GDM1 (cell line): Measurements from ENCODE around the gene PLVAP.
A peak's percentile ranks its signal among the peaks of the same experiment; 100 is the strongest.
"Not testable (repeated sequence)": the region's sequence is repeated elsewhere in the genome, so short reads cannot be mapped to it uniquely, and the experiment has no call there.

ENCODE experiments used
- DNase-seq: peaks from one replicate; lab custom pipeline; 2025; lab: John Stamatoyannopoulos, UW

Gene PLVAP

GRCh38 chr19:17398902-17399527 is 21.9 kb upstream of the PLVAP start:
- no peak for DNase-seq

- DNase-seq: peak; percentile 68
Measured at GRCh38 chr19:17394891-17395415, 17.8 kb upstream of the PLVAP start.

DNA sequence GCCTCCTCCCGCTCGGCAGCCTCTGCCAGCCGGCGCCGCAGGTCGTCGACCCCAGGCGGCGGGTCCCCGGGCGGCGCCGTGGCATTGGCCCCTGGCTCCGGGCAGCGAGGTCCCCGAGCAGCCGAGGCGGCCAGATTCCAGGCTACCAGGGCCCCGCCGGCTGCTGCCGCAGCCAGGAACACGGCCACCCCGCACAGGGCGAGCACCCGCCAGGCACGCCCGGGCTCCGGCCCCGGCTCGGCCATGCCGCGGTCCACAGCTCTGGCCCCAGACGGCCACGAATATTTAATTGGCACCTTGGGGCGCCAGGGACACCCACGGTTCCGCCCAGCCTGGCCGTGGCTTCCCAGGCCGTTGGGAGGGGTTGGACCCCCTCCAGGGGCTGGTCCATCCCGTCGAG is 16.8 kb upstream of the PLVAP start, which contains the start of gene CCDC194:
CCDC194 (minus strand) TSS at position 283 of the 400 bp plus-strand sequence; CDS start at position 245, 38 bp downstream.
- DNase-seq: no peak

- DNase-seq: no peak
Measured at GRCh38 chr19:17393002-17393401, 15.9 kb upstream of the PLVAP start.

- DNase-seq: peak; percentile 45
Measured at GRCh38 chr19:17391371-17392151, 14.4 kb upstream of the PLVAP start.

- DNase-seq: peak; percentile 91
Measured at GRCh38 chr19:17390665-17391370, 13.7 kb upstream of the PLVAP start.

- DNase-seq: no peak
Measured at GRCh38 chr19:17389957-17390664, 13.0 kb upstream of the PLVAP start.

GRCh38 chr19:17389288-17389687 is 12.1 kb upstream of the PLVAP start:
- no peak for DNase-seq

DNA sequence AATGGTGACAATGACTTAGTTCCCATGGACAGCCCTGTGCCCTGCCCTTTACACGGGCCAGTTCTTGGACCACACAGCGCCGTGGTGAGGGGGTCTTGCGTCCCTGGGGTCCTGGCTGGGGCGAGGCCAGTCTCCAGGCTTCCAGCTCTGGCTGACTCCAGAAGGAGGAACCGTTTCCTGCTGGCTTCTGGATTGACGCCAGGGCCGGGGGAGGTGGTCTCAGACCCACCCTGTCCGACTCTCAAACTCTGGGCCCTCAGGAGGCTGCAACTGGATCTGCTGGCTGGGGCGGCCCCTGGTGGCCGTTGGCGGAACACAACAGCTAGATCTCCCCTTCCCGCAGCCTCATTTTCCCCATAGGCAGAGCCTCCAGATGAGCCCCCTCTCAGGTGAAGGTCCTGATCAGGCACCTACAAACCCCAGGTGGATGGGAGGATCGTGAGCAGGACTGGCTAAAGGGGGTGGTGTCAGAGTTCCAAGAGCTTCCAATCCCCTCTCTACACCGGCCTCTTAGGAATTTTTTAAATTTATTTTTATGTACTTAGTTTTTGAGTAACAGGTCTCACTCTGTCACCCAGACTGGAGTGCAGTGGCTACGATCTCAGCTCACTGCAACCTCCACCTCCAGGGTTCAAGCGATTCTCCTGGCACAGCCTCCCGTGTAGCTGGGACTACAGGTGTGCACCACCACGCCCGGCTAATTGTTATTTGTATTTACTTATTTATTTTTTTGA is 8.9 kb upstream of the PLVAP start:
- DNase-seq: peak; percentile 49

DNA sequence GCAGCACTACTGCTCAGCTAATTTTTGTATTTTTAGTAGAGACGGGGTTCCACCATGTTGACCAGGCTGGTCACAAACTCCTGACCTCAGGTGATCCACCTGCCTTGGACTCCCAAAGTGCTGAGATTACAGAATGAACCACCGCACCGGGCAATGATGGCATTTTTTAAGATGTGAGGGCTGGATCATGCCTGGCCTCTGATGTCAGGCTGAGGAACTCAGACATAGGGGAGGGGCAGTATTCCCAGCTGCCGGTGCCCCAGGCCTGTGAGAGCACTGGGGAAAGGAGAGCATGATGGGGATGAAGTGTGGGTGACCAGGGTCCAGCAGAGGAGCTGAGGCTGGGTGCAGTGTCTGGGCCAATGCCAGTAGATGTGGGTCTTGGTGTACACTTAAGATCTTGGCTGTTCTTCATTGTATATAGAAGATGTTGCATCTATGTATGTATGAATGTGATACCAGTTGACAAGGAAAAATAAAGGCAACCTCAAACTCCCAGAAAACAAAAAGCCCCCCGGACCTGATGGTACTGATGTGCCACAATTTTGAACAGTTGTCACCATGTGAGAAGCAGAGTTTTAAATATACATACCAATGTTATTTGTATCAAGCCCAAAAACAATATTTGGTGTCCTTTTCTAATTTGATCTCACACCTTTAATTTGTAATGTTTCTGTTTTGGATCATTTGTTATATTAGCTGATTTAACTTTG is 3.4 kb upstream of the PLVAP start:
- no peak for DNase-seq

DNA sequence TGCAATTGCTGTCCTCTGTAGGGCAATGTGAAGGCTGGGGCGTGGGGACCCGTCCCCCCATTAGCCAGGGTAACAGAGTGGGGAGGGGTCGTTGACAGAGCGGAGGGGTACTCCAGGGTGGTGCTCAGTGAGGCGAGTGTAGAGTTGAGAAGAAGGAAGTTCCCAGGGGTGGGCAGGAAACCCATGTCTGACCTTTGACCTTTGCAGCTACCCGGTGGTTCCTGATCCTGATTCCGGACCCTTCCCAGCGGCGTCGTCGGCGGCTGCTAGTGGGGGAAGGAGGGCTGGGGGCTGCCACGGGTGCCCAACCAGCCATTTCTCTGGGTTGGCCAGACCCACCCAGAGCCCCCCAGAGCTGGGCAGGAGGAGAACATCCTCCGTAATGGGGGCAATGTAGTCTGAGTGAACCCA is 2.1 kb upstream of the PLVAP start:
- DNase-seq: peak; percentile 16

DNA sequence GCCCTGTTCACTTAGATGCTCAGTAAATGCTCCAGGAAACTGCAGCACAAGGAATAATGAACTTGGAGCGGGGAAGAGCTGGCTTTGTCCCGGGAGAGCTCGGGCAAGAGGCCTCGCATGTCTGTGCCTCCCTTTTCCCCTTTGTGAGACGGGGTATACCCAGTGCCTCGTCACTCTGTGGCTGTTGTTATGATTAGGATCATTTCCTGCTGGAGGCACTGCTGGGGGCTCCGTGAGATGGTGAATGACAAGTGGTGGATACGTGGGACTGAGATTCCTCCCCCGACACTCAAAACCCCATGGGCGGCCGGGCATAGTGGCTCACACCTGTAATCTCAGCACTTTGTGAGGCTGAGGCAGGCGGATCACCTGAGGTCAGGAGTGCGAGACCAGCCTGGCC is 1.1 kb upstream of the PLVAP start:
- DNase-seq: peak; percentile 21

GRCh38 chr19:17370026-17370587 is 7.0 kb downstream of the PLVAP start:
- DNase-seq: peak; percentile 36

DNA sequence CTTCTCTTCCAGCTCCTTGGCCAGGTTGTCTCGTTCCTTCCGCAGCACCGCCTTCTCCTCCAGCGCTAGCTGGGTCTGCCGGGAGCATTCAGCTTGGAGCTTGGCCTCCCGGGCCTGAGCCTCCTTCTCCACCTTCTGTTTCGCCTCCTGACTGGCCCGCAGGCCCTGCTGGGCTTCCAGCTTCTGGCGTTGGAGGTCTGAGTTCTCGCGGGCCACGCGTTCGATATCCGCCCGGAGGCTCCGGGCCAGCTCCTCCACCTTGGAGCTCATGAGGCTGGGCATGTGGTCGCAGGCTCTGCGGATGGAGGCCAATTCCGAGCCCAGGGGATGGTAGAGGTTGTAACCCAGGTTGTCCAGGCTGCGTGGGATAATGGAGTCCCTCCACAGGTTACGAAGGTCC is 11.8 kb downstream of the PLVAP start:
- no peak for DNase-seq

GRCh38 chr19:17363852-17364605 is 13.1 kb downstream of the PLVAP start:
- DNase-seq: not testable (repeated sequence)

- no peak for DNase-seq
Measured at GRCh38 chr19:17359905-17360800, 17.0 kb downstream of the PLVAP start.

DNA sequence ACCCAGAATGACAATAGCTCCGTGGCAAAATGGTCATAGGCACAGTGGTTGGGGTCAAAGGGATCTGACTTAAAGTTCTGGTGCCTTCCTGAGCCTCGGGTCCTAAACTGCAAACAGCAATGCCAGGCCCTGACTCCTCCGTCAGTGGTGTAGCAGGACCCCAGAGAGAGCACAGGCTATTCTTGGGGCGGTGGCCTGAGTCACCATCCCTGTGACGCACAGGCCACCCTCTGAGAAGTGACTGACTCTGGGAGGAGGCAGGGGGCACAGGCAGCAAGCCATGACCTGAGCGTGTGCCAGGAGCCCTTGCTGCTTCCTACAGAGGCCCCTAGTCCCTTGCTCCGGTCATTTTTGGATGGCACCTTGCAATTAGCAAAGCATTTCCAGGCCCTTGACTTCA is 18.7 kb downstream of the PLVAP start:
- no peak for DNase-seq

DNA sequence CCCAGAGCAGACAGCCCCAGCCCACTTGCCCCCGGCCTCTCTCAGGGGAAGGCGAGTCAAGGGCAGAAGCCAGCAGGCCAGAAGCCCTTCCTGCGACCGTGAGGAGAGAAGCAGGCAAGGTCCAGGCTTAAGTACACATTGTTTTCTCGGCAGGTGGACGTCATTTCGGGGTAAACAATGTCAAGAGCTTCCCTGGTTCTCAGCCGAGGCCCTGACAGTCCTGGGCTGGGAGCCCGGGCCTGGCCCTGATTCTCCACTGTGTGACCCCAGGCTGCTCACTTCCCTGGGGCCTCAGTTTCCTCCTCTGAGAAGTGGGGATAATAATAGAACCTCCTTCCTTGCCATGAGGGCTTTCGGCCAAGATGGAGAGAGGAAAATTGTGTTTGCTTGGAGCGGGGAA is 19.4 kb downstream of the PLVAP start:
- DNase-seq: no peak
